Measurements from ENCODE around the gene CHERP. TPM values are rescaled to one million over a fixed set of nuclear protein-coding genes. Genes with fewer than 3 reads are reported as not detected.

CHERP gene
- total and polyA plus RNA-seq, 2 donors (not counting 1 experiment from before 2014, with no cell fraction given), result 2.4 to 6.1 TPM

DNA sequence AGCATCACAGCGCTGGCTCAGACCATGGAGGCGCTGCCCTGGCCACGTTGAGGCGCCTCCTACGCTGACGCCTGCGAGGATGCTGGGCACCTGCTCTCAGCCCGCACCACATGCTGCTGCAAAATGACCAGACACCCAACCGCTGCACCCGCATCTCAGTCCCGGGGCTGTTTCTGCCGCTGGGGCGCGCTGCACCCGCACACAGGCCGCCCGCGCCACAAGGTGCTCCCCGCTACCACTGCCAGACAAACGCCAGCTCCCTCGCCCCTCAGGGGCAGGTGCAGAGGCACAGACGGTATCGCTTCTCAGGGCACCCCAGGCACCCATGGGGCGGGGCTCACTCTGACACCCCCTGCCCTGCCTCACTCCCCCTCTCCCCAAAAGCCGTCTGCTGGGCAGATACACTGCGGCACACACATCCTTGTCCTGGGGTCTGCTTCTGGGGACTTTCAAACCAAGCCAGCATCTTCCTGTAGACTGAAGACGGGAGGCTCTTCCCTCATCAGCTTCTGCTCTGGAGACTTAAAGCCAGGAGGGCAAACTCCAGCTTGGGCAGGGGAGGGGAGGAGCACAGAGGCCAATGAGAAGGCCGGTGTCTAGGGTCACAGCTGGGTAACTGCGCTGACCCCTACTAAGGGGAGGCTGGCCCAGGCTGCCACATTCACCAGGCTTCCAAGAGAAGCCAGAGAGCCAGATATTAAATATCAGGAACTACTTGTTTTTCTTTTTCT lies 16.3 kb downstream of the CHERP start:
- Histone ChIP-seq H3K4me2 (ENCODE audit: extremely low read depth, insufficient read depth, low read length) (no peak overlapping the region), H3K9ac (ENCODE audit: insufficient read depth, low read length) (no peak overlapping the region), H4K20me1 (ENCODE audit: control insufficient read depth, extremely low read depth, insufficient read depth, low read length) (no peaks in the 10 kb centered on the region), H3K4me1 (ENCODE audit: control insufficient read depth, extremely low read depth, insufficient read depth, low read length) (no peaks in the 10 kb centered on the region), H3K27me3 (ENCODE audit: control insufficient read depth, insufficient read depth, low read length) (no peaks in the 10 kb centered on the region), H3K36me3 (ENCODE audit: control insufficient read depth, insufficient read depth, low read length) (peaks cover 48% of the 10 kb centered on the region), H3K4me3 (replicated peaks in 1 of 4; ENCODE audit: control extremely low read depth in 1 of 4, insufficient read depth in 1 of 4, low read depth in 3 of 4, low read length in 4 of 4) (no peak overlapping the region), H3K27ac (ENCODE audit: insufficient read depth, low read length) (no peak overlapping the region), H2AFZ (ENCODE audit: low read length) (no peak overlapping the region), H3K79me2 (ENCODE audit: control insufficient read depth, insufficient read depth, low read length) (no peaks in the 10 kb centered on the region), H3K9me3 (ENCODE audit: control insufficient read depth, insufficient read depth, low read depth, low read length) (no peaks in the 10 kb centered on the region)
- DNase-seq (ENCODE audit: low read depth in 2 of 2), result no peak
- TF ChIP-seq, protein P1, sequence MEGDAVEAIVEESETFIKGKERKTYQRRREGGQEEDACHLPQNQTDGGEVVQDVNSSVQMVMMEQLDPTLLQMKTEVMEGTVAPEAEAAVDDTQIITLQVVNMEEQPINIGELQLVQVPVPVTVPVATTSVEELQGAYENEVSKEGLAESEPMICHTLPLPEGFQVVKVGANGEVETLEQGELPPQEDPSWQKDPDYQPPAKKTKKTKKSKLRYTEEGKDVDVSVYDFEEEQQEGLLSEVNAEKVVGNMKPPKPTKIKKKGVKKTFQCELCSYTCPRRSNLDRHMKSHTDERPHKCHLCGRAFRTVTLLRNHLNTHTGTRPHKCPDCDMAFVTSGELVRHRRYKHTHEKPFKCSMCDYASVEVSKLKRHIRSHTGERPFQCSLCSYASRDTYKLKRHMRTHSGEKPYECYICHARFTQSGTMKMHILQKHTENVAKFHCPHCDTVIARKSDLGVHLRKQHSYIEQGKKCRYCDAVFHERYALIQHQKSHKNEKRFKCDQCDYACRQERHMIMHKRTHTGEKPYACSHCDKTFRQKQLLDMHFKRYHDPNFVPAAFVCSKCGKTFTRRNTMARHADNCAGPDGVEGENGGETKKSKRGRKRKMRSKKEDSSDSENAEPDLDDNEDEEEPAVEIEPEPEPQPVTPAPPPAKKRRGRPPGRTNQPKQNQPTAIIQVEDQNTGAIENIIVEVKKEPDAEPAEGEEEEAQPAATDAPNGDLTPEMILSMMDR (conservative IDR thresholded peaks at IDR 0.05 in 1 of 2, IDR thresholded peaks at IDR 0.05 in 1 of 2; ENCODE audit: low read depth in 1 of 2, low read length in 2 of 2), result no peak
- TF ChIP-seq EZH2 (IDR thresholded peaks at IDR 0.05; ENCODE audit: low read length, missing control alignments), result no peak

DNA sequence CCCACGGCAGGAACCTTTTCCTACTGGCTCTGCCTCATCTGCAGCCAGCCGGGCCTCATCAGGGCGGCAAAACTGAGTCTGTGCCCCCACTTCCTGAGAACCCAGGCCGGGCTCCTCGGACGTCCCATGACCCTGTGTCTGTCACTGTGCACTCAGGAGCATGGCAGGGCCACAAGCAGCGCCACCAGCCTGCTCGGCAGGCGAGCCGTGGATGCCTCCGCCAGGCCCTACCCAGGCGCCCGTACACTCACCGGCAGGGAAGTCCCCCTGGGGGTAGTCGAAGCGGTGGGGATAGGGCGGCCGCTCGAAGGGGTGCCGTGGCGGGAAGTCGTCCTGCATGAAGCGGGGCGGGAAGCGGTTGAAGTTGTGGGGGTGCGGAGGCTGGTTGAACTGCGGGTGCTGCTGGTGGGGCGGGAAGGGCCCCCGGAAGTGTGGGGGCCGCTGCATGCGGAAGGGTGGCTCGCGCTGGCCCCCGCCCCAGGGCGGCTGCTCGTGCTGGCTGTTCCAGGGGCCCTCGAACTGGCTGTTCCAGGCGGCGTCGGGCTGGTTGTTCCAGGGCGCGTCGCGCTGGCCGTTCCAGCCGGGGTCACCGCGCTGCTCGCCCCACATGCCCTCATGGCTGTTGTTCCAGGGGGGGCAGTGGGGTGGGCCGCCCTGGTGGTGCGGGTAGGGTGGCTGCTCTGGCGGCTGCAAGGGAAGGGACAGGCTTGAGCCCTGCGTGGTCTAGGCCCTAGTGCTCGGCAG lies 17.1 kb downstream of the CHERP start:
- H2AFZ ChIP-seq (ENCODE audit: low read length), result no peak overlapping the region
- peaks cover 50% of the 10 kb centered on the region for H3K36me3 ChIP-seq (ENCODE audit: control insufficient read depth, insufficient read depth, low read length)
- no peak overlapping the region for H3K27ac ChIP-seq (ENCODE audit: insufficient read depth, low read length)
- no peak overlapping the region for H3K9ac ChIP-seq (ENCODE audit: insufficient read depth, low read length)
- no peaks in the 10 kb centered on the region for H3K79me2 ChIP-seq (ENCODE audit: control insufficient read depth, insufficient read depth, low read length)
- H4K20me1 ChIP-seq (ENCODE audit: control insufficient read depth, extremely low read depth, insufficient read depth, low read length), result no peaks in the 10 kb centered on the region
- H3K9me3 ChIP-seq (ENCODE audit: control insufficient read depth, insufficient read depth, low read depth, low read length), result no peaks in the 10 kb centered on the region
- no peak for DNase-seq (ENCODE audit: low read depth in 2 of 2)
- H3K27me3 ChIP-seq (ENCODE audit: control insufficient read depth, insufficient read depth, low read length), result no peaks in the 10 kb centered on the region
- H3K4me1 ChIP-seq (ENCODE audit: control insufficient read depth, extremely low read depth, insufficient read depth, low read length), result no peaks in the 10 kb centered on the region
- no peak overlapping the region for H3K4me2 ChIP-seq (ENCODE audit: extremely low read depth, insufficient read depth, low read length)
- no peak overlapping the region for H3K4me3 ChIP-seq (replicated peaks in 1 of 4; ENCODE audit: control extremely low read depth in 1 of 4, insufficient read depth in 1 of 4, low read depth in 3 of 4, low read length in 4 of 4)
- no peak for TF ChIP-seq EZH2 (IDR thresholded peaks at IDR 0.05; ENCODE audit: low read length, missing control alignments)
- TF ChIP-seq, protein P1 (conservative IDR thresholded peaks at IDR 0.05 in 1 of 2, IDR thresholded peaks at IDR 0.05 in 1 of 2; ENCODE audit: low read depth in 1 of 2, low read length in 2 of 2), result no peak

DNA sequence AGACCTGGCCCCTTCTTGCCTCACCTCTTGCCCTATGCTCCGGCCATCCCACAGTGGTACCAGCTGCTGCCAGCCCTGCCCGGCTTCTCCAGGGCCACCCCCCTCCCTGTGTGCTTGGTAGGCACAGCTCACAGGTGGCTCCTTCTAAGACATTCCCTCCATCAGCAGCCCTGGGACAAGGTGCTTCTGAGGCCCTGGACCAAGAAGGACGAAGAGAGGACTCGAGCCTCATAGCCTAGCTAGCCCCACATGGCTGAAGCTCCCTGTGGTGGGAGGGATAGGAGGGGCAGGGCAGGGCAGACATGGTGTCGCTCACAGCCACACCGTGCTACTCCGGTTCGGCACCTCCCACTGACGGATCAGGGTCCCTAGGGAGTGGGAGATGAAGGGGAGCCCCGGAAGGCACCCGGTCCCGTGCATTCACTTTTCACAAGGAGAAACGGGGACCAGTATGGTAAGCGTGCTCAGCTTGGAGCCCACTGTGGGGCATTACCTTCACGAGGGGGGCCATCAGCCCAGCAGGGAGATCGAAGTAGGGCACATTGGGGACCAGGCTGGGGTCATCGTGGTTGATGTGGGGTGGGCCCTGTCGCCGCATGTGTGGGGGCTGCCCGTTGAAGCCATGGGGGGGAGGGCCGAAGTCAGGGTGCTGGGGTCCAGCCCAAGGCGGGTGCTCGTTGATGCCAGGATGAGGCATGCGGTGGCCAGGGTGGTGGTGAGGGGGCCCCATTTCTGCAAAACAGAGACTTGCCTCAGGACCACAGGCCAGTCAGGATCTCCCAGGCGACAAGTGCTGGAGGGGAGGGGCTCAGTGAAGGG lies 19.5 kb downstream of the CHERP start:
- TF ChIP-seq, protein P1 (conservative IDR thresholded peaks at IDR 0.05 in 1 of 2, IDR thresholded peaks at IDR 0.05 in 1 of 2; ENCODE audit: low read depth in 1 of 2, low read length in 2 of 2), result no peak
- TF ChIP-seq EZH2 (IDR thresholded peaks at IDR 0.05; ENCODE audit: low read length, missing control alignments), result no peak
- Histone ChIP-seq H3K27ac (ENCODE audit: insufficient read depth, low read length) (no peak overlapping the region), H3K9ac (ENCODE audit: insufficient read depth, low read length) (no peak overlapping the region), H4K20me1 (ENCODE audit: control insufficient read depth, extremely low read depth, insufficient read depth, low read length) (no peaks in the 10 kb centered on the region), H3K4me2 (ENCODE audit: extremely low read depth, insufficient read depth, low read length) (no peak overlapping the region), H3K36me3 (ENCODE audit: control insufficient read depth, insufficient read depth, low read length) (peaks cover 52% of the 10 kb centered on the region), H3K79me2 (ENCODE audit: control insufficient read depth, insufficient read depth, low read length) (no peaks in the 10 kb centered on the region), H3K9me3 (ENCODE audit: control insufficient read depth, insufficient read depth, low read depth, low read length) (no peaks in the 10 kb centered on the region), H3K4me1 (ENCODE audit: control insufficient read depth, extremely low read depth, insufficient read depth, low read length) (no peaks in the 10 kb centered on the region), H3K4me3 (replicated peaks in 1 of 4; ENCODE audit: control extremely low read depth in 1 of 4, insufficient read depth in 1 of 4, low read depth in 3 of 4, low read length in 4 of 4) (no peak overlapping the region), H3K27me3 (ENCODE audit: control insufficient read depth, insufficient read depth, low read length) (no peaks in the 10 kb centered on the region), H2AFZ (ENCODE audit: low read length) (no peak overlapping the region)
- DNase-seq (ENCODE audit: low read depth in 2 of 2), result no peak
